HL-60 (cell line): ENCODE measurements around the gene CD8B2.

Source experiments
- DNase-seq, 2 experiments: peaks; one replicate each; pipeline ENCODE4 v3.0.0-alpha.2; 2010 to 2020; ENCODE audit warnings: low read depth in 1 of 2, low spot score in 1 of 2
- H3K27ac ChIP-seq: fragments of 250-450 bp; sonication (Bioruptor Pico); replicated peaks from 2 replicates; pipeline ENCODE4 v1.5.1; 2020; ENCODE audit warnings: mild to moderate bottlenecking, moderate library complexity
- H3K27me3 ChIP-seq: fragments of 250-450 bp; sonication (Bioruptor Pico); 2 replicates; pipeline ENCODE4 v1.5.1; 2021; ENCODE audit warnings: mild to moderate bottlenecking, moderate library complexity; ENCODE audit not compliant: insufficient read depth, poor library complexity, severe bottlenecking
- H3K4me3 ChIP-seq: replicated peaks from 2 replicates; pipeline ENCODE4 v1.5.1; 2011; ENCODE audit warnings: mild to moderate bottlenecking, control low read depth, low read length; ENCODE audit not compliant: insufficient read depth
- GABPA ChIP-seq: IDR thresholded peaks from 2 replicates; pipeline ENCODE4 v1.6.1; 2012; ENCODE audit warnings: low read depth
- POLR2AphosphoS5 ChIP-seq: IDR thresholded peaks from 2 replicates; pipeline ENCODE4 v1.6.1; 2012; ENCODE audit warnings: low read depth
- REST ChIP-seq: IDR thresholded peaks from 2 replicates; pipeline ENCODE4 v1.6.1; 2012; ENCODE audit warnings: low read depth; ENCODE audit not compliant: insufficient replicate concordance
- SPI1 ChIP-seq: IDR thresholded peaks from 2 replicates; pipeline ENCODE4 v1.6.1; 2012; ENCODE audit warnings: low read depth, mild to moderate bottlenecking, borderline replicate concordance
- TF ChIP-seq, protein P1 (sequence below): IDR thresholded peaks from one replicate; pipeline ENCODE4 v1.5.1; 2011; ENCODE audit warnings: low read length, control low read depth, inconsistent platforms; ENCODE audit not compliant: insufficient read depth

CD8B2 gene

GRCh38 chr2:106516864-106517263 lies 29.7 kb downstream of the CD8B2 start:
- no peak for DNase-seq
- TF ChIP-seq REST (no peak), POLR2AphosphoS5 (no peak), SPI1 (no peak), GABPA (no peak)
- TF ChIP-seq, protein P1, sequence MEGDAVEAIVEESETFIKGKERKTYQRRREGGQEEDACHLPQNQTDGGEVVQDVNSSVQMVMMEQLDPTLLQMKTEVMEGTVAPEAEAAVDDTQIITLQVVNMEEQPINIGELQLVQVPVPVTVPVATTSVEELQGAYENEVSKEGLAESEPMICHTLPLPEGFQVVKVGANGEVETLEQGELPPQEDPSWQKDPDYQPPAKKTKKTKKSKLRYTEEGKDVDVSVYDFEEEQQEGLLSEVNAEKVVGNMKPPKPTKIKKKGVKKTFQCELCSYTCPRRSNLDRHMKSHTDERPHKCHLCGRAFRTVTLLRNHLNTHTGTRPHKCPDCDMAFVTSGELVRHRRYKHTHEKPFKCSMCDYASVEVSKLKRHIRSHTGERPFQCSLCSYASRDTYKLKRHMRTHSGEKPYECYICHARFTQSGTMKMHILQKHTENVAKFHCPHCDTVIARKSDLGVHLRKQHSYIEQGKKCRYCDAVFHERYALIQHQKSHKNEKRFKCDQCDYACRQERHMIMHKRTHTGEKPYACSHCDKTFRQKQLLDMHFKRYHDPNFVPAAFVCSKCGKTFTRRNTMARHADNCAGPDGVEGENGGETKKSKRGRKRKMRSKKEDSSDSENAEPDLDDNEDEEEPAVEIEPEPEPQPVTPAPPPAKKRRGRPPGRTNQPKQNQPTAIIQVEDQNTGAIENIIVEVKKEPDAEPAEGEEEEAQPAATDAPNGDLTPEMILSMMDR, result no peak
- Histone ChIP-seq H3K27ac (no peak overlapping the region), H3K4me3 (no peak overlapping the region), H3K27me3 (no peaks in the 10 kb centered on the region)

DNA sequence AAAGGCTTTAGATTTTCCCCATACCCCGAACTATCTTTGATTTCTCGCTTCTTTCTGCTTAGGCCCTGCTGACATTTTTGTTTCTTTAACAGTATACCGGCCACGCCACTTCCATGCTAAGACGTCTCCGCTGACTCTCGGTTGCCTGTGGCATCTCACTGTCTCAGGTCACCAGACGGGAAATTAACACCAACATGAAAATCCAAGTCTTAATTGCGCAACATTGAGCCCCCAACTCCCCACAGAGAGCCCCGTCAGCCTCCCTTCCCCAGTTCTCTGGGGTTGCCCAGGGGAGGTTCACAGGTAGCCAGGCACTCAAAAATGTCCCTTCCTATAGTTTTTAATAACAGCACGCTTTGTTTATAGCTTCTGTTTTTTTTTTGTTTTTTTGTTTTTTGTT lies 30.2 kb downstream of the CD8B2 start:
- TF ChIP-seq SPI1 (no peak), POLR2AphosphoS5 (no peak), REST (no peak)
- TF ChIP-seq, protein P1, result no peak
- H3K4me3 ChIP-seq, result no peak overlapping the region

GRCh38 chr2:106519767-106520166 lies 32.6 kb downstream of the CD8B2 start:
- H3K4me3 ChIP-seq, result no peak overlapping the region
- H3K27ac ChIP-seq, result no peak overlapping the region
- no peaks in the 10 kb centered on the region for H3K27me3 ChIP-seq
- no peak for DNase-seq
- TF ChIP-seq GABPA (no peak), SPI1 (no peak), POLR2AphosphoS5 (no peak), REST (no peak)
- TF ChIP-seq, protein P1, result no peak

More for the DNA sequence above, 30.2 kb downstream of the CD8B2 start:
- Histone ChIP-seq H3K27ac (no peak overlapping the region), H3K27me3 (no peaks in the 10 kb centered on the region)
- DNase-seq, result no peak
